HG02973 (cell line): Measurements from ENCODE around the gene CACNG5.

Experiments
- ATAC-seq: cut with Tn5 transposase; IDR thresholded peaks from one replicate; pipeline ENCODE4 v1.9.1; 2021; ENCODE audit warnings: moderate library complexity; ENCODE audit not compliant: unreplicated experiment

The CACNG5 gene, protein sequence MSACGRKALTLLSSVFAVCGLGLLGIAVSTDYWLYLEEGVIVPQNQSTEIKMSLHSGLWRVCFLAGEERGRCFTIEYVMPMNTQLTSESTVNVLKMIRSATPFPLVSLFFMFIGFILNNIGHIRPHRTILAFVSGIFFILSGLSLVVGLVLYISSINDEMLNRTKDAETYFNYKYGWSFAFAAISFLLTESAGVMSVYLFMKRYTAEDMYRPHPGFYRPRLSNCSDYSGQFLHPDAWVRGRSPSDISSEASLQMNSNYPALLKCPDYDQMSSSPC

DNA sequence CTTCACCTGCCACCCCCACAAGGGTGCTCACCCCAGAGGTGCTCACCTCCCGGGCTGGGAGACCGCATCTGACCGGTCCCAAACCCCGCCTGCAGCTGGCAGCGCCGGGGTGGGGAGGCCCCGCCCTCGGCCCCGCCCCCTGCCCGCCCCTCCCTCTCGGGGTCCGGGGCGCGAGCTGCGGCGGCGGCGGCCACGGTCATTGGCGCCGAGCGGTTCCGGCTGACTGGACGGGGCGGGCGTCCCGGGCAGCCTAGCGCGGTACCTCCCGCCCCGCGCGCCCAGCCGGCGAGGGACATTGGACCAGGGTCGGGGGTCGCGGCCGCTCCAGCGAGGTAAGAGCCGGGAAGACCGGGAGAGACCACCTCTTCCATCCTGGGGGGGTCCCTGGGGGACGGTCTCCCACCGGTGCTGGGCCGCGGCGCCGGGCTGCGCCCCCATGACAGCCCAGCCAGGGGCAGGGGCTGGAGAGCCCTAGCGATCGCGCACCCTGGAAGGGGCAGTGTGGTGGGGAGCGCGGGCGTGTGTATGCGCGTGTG lies at the start of gene CACNG5:
CACNG5 (plus strand) TSS at position 199 of the 536 bp plus-strand sequence. CDS start 42,216 bp downstream, outside the sequence.
- ATAC-seq: no peak

DNA sequence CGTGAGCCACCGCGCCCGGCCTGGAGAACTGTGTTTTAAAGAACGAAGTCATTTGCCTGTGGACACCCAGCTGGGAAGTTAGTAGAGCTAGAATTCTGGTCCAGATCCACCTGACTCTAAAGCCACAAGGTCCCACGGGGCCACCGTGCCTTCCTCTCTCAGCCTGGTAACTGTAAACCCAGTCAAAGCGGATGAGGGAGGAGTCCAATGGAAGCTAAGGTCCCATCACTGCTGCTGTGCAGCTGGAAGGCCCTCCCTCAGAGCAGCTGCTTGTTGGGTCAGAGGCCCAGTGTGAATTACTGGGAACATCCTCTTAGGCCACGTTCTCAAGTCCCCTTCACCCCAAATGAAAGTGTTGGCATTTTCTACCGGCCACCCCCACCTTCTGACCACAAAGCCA lies 48.8 kb upstream of the CACNG5 start:
- no peak for ATAC-seq

DNA sequence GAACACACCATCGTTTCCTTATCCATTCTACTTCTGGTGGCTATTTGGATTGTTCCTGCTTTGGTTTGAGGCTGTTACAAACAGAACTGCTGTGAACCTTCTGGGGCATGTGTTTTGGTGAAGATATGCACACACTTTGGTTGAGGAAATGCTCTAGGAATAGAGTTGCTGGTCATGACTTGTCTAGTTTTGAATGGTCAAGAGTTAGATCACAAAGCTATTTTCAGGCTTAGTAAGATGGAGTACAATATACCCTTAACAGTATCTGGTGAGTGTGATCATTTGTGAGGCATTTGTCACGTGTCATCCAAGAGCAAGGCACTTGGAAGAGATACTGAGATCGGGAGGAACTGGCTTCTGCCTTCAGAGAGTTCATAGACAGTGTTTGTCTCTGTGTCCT lies 47.0 kb upstream of the CACNG5 start:
- no peak for ATAC-seq

DNA sequence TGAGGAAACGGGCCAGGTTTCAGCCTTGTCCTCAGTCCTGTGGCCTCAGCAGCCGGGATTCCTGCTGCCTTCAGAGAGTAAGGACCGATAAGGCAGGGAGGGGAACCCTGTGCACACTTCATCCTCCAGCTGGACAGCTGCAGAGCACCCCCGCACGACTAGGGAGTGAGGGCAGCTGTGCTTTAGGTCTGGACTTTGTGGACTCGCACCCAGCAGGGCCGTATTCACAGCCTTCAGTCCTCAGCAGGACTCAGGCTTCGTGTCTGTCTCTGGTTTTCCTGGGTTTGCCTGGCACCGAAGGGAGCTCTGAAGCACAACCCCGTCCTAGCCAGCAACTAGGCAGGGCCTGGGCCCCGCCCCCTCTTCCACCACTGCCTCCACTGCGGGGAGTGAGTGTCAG lies 45.8 kb upstream of the CACNG5 start:
- no peak for ATAC-seq

DNA sequence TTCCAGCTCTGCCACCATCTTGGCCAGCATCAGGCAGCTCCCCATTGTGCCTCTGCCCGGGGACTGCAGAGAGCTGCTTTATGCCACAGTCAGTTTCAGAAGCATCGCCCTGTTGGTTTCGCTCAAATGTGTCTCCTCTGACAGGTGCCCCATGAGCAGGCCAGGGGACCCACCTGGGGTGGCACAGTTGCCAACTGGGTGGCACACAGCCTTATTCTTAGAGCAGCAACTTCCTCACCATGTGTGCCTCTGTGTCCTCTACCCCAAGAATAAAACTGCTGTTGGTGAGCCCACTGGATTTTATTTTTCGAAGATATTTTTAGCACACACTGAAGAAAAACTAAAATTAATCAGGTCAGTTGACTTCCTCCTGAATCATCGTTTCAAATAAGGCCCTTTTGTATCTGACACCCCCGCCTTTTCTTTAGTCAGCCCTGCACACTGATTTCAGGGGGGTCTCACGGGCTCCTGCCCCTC lies 44.9 kb upstream of the CACNG5 start:
- ATAC-seq: no peak

DNA sequence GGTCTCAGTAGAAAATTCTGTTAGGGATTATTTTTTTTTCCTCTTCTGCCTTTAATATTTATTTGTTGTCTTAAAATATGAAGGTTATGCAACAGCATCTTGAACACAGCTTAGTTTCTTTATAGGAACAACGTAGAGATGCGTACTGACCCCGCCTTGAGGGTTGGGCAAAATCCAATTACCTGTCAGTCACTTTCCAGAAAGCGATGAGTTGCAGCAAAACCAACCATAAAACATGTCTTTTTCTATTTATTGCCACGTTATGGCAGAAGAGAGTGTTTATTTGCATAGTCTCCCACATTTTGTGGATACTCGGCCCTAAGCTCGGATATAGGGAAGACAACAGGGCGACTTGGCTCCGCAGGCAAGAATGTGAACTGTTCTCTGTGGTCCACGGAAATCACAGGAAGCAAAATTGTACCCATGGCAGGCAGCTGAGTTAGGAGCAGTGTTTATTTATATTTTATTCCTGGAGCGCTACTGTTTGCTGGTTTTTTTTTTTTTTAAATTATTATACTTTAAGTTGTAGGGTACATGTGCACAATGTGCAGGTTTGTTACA lies 44.3 kb upstream of the CACNG5 start:
- no peak for ATAC-seq

DNA sequence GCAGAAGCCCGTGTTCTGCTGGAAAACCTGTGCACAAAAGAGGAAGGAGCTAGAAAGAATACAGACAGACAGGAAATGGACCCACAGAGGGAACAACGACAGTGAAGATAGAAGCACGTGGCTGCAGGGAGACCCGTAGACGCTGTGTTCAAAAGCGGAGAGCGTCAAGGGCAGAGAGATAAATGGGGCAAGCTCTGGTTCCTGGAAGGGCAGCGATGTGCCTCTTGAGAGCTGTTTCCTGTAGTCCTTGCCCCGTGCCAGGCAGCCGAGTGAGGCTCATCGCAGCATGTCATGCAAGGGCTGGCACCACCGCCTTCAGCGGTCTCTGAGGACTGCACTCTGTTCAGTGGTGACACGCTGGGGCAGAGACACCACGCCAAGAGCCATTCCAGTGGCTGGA lies 43.6 kb upstream of the CACNG5 start:
- no peak for ATAC-seq

DNA sequence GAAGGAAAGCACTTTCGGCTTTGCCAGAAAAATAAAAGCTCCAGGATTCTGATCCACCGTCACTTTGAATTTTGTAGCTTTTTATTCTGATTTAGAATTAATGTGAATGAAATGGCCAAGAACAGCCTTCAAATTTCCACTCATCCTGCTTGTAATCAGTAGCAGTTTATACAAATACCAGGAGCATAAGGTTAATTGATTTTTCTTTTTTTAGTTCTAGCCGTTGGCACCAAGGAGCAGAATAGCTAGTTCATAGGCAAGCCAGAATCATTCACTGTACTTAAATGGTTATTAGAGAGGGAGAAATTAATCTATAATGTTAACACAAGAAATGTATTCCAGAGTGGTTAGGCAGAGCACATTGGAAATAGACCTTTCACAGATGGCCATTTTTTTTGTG lies 41.1 kb upstream of the CACNG5 start:
- ATAC-seq: no peak

DNA sequence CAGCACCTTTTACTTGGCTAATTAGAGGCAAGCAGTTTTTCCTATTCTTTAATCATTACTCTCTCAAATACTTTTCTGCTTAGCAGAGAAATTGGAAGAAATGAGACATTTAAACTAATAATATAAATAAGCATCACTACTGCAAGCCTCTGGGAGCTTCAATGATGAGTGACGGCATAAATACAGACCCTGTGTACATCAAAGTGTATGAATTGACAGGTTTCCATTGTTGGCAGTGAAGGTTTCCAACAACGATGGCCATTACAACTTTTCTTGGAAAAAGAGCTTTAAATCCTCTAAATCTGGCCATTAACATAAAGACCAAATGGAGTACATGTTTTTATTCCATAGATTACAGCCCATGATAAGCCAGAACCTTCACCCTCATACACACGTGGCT lies 39.4 kb upstream of the CACNG5 start:
- no peak for ATAC-seq

DNA sequence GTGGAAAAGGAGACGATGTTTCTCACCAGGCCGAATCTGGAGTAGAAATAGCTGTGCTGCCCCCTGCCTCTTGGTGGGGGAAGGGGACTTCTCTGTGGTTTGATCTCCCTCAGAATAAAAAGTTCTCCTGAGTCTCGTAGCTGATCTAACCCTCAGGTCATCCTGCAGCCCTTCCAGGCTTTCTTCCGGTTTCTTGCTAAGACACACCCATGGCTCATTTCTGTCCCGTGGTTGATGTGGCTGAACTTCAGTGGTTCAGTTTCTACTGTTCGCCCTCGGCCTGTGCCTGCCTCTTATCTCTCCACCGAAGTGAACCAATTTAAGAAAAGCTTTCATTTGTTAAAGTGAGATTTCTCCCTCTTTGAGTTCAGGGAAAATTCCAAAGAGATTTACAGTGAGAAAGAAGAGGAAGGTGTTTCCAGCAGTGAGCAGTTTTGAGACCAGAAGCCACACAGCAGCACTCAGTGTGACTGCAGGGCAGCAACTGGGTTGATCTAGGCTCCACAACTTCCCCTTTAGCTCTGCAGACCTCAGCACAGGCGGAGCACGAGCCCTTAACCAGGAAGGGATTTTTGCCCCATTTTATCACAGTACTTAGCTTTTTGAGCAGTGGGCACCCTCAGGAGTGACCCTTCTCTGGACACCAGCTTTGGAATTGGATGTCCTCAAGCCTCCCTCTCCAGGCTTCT lies 34.9 kb upstream of the CACNG5 start:
- ATAC-seq: no peak

DNA sequence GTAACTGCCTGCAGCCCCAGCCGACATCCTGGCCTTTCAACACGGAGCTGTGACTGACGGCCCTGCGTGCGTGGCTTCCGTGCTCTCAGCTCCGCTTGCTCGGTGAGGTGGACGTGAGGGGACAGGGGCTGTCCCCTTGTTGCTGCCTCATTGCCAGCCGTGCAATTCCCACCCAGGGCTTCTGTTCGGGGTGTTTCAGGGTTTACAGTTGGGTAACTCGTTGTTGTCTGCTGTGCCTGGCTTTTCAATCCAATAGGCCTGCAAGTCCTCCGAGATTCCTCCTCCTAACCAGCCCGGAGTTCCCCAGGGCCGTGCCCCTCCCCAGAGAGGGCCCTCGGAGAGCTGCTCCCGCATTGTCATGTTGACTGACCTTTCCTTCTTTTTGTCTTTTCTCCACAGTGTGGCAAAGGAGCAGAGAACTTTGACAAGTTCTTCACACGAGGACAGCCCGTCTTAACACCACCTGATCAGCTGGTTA lies 31.4 kb upstream of the CACNG5 start:
- ATAC-seq: no peak

DNA sequence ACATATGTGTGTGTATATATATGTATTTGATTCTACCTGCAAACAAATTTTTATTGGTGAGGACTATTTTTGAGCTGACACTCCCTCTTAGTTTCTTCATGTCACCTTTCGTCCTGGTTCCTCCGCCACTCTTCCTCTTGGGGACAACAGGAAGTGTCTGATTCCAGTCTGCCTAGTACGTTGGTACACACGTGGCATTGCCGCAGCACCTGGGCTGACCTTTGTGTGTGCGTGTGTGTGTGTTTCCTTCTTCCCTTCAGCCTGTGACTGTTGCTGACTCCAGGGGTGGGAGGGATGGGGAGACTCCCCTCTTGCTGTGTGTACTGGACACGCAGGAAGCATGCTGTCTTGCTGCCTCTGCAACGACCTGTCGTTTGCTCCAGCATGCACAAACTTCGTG lies 29.4 kb upstream of the CACNG5 start:
- no peak for ATAC-seq

DNA sequence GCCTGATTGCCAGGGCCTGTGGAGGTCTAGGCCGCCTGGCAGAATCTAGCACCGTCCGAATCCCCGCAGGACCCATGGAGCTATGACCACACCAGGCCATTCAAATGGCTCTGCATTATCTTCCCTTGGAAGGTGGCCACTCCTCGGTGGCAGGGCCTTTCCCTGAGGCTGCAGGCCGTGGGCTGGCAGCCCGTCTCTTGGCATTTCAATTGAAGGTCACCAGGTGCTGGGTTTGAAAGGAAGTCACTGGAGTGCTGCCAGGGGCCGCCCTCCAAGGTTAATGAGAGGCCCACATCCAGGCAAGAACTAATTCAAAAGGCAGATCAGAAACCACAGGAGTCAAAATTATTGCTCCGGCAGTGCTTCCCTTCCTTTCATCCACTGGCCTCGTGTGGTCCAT lies 27.7 kb upstream of the CACNG5 start:
- ATAC-seq: no peak

DNA sequence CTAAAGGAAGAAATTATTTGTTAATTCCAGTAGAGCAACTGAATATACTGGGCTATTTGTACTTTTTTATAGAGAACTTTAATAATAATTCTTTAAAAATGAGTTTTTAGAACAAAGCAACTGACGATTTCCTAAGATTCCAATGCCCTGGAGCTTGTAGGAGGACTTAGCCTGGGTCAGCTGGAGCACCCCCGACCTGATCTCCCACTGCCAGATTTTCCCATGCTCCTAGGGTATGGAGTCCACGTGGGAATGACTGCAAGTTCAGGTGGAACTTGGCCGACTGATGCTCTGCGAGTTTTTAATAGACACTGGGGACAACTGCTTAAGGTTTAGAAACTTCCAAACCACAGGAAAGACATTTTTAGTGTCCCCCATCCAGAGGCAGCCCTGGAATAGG lies 25.5 kb upstream of the CACNG5 start:
- ATAC-seq: no peak

DNA sequence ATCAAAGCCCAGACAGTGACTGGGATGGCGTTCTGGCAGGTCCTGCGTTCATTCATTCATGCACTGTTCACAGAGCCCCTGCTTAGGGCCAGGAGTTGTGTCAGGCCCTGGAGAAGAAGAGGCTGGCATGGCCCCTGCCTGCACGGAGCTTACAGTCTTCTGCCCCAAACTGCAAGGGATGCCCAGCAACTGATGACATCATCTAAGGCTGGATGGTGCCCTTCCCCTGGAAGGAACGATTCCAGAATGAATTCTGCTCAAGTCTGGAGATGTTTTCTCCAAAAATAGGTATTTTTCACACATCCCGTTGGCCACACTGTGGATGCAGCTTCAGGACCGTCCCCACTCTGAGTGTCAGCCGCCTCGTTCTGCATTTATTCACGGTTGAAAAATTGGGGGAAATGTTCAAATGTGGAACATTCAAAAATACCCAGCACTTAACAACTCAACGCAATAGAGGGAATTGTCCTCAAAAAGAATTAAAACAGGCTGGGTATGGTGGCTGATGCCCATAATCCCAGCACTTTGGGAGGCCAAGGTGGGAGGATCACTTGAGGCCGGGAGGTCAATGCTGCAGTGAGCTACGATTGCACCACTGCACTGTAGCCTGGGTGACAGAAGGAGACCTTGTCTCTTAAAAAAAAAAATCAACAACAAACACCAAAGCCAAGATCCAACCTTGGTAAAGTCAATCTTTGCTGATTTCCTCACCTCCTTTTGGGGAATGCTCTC lies 23.8 kb upstream of the CACNG5 start:
- no peak for ATAC-seq

DNA sequence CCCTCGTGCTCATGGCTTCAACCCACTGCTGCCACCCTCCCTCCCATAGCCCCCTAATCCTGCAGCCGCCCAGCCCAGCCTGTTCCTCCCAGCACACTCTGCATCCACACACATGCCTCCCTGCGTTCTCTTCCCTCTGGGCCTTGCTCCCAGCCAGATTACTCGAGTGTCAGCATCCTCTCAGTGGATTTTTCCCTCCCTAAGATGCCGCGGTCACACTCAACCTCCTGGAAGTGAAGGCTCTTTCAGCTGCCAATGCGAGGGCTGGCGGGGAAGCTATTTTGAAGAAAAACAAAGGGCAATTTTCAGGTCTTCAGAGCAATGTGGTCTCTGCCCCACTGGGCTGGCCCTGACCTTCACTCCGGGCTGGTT lies 23.2 kb upstream of the CACNG5 start:
- no peak for ATAC-seq

DNA sequence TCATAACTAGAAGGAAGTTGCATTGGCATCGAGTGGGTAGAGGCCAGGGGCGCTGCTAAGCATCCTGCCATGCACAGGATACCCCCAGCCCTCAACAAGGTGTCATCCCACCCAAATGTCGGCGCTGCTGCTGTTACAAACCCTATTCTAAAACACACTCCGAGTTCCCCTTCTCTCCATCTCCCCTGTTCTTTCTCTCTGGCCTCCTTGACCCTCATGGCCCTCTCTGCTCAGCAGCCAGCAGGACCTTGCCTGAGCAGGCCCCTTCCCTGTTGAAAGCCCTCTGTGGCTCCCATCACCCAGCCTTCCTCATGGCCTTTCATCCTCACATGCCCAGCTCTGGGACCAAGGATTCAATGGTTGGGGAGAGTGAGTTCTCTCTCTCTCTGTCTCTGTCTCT lies 22.3 kb upstream of the CACNG5 start:
- no peak for ATAC-seq

DNA sequence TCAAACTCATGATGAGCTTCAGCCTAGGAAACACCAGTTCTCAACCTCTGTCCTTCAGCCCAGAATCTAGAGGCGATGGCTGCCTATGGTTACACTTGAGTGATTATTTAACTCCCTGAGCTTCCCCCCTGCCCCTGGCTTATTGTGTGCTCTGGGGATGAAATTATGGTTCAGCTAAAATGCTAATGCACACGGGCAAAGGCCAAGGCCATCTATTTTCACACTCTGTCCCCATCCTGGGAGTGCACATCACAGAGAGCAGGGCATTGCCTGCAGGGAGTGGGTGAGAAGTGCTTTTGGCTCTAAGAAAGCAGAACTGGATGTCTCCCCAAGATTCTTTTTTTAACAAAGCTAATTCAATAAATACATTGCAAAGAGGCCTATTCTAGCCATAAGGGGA lies 21.6 kb upstream of the CACNG5 start:
- ATAC-seq: no peak

DNA sequence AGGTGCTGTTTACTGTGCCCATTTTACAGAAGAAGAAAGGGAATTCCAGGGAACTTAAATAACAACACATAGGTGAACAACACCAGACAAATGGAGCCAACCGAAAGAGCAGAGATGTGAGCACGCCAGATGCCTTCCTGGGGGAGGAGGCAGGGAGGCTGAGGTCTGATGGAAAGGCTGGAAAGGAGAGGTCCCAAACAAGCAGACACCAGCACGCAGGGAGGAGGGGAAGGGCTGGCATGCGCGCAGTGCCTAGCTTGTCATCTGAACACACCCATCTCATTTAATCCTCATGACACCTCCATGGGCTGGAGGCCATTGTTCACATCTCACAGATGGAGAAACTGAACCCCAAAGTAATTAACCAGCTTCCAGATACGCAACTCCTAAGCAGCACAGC lies 20.9 kb upstream of the CACNG5 start:
- ATAC-seq: no peak

DNA sequence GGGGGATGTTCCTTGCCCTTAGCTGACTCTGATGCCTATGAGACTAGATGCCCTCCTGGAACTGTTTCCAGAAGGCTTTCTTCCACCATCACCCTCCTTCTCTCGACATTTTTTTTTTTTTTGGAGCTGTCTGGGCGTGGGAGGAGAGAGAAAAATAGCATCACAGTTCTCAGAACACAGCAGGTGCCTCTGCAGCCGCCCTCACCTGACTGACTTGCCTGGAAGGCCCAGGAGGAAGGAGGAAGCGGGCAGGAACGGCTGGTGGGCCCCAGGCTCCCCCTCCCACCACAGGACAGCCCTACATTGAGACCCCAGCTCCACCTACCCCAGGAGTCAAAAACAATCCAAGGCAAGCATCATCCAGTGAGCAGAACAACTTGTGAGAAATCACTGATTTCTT lies 20.3 kb upstream of the CACNG5 start:
- no peak for ATAC-seq

DNA sequence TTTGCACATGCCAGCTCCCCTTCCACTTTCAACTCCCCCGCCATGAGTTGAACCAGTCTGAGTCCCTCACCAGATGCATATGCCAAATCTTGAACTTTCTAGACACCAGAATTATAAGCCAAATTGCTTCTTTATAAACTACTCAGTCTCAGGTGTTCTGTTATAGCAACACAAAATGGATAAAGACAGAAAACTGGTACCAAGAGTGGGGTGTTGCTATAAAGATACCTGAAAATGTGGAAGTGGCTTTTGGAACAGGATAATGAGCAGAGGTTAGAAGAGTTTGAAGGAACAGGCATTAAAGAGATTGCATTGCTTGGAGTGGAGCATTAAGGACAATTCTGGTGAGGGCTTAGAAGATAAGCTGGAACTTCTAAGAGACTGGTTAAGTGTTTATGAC lies 17.2 kb upstream of the CACNG5 start:
- ATAC-seq: no peak
